ENCODE measurements around the gene ANKFN1. TPM values are rescaled to one million over a fixed set of nuclear protein-coding genes. Genes with fewer than 3 reads are reported as not detected.

ANKFN1 gene
- polyA plus RNA-seq, 3 donors, result 0.03 to 0.45 (median 0.28) TPM

- 79 to 84% (median 82%) methylated on average over 7 of the region's 7 CpGs for WGBS, 3 donors
- H3K27ac ChIP-seq (ENCODE audit: low read depth, low read length), result no peak overlapping the region
Measured at GRCh38 chr17:56141046-56141839, 12.0 kb upstream of the ANKFN1 start.

- 43 to 68% (median 48%) methylated on average over 1 of the region's 1 CpG for WGBS, 3 donors
- H3K27ac ChIP-seq (ENCODE audit: low read depth, low read length), result no peak overlapping the region
Measured at GRCh38 chr17:56142325-56142724, 10.9 kb upstream of the ANKFN1 start.

GRCh38 chr17:56142781-56143180, 10.5 kb upstream of the ANKFN1 start:
- 89 to 94% (median 90%) methylated on average over 4 of the region's 4 CpGs for WGBS, 3 donors

GRCh38 chr17:56144223-56144622, 9.1 kb upstream of the ANKFN1 start:
- WGBS, 3 donors, result 53 to 92% (median 91%) methylated on average over 3 of the region's 3 CpGs

More at GRCh38 chr17:56142781-56143180, 10.5 kb upstream of the ANKFN1 start:
- no peak overlapping the region for H3K27ac ChIP-seq (ENCODE audit: low read depth, low read length)

GRCh38 chr17:56146534-56146933, 6.7 kb upstream of the ANKFN1 start:
- no peak overlapping the region for H3K27ac ChIP-seq (ENCODE audit: low read depth, low read length)
- 64 to 79% (median 70%) methylated on average over 1 of the region's 1 CpG for WGBS, 3 donors

More at GRCh38 chr17:56144223-56144622, 9.1 kb upstream of the ANKFN1 start:
- no peak overlapping the region for H3K27ac ChIP-seq (ENCODE audit: low read depth, low read length)

GRCh38 chr17:56148333-56148732, 4.9 kb upstream of the ANKFN1 start:
- 57 to 79% (median 64%) methylated on average over 2 of the region's 2 CpGs for WGBS, 3 donors
- no peak overlapping the region for H3K27ac ChIP-seq (ENCODE audit: low read depth, low read length)

- no peak overlapping the region for H3K27ac ChIP-seq (ENCODE audit: low read depth, low read length)
- 50 to 72% (median 59%) methylated on average over 3 of the region's 3 CpGs for WGBS, 3 donors
Measured at GRCh38 chr17:56149266-56150036, 3.8 kb upstream of the ANKFN1 start.

GRCh38 chr17:56150649-56151048, 2.6 kb upstream of the ANKFN1 start:
- 69 to 92% (median 90%) methylated on average over 4 of the region's 4 CpGs for WGBS, 3 donors
- no peak overlapping the region for H3K27ac ChIP-seq (ENCODE audit: low read depth, low read length)

- no peak overlapping the region for H3K27ac ChIP-seq (ENCODE audit: low read depth, low read length)
- WGBS, 3 donors, result 85 to 92% (median 89%) methylated on average over 4 of the region's 4 CpGs
Measured at GRCh38 chr17:56157845-56158244, 4.6 kb downstream of the ANKFN1 start.

GRCh38 chr17:56158344-56158743, 5.1 kb downstream of the ANKFN1 start:
- WGBS, 3 donors, result 89 to 97% (median 90%) methylated on average over 1 of the region's 1 CpG
- no peak overlapping the region for H3K27ac ChIP-seq (ENCODE audit: low read depth, low read length)

GRCh38 chr17:56158915-56159825, 5.9 kb downstream of the ANKFN1 start:
- WGBS, 3 donors, result 28 to 74% (median 66%) methylated on average over 4 of the region's 4 CpGs
- H3K27ac ChIP-seq (ENCODE audit: low read depth, low read length), result no peak overlapping the region

- H3K27ac ChIP-seq (ENCODE audit: low read depth, low read length), result no peak overlapping the region
- WGBS, 3 donors, result 25 to 80% (median 56%) methylated on average over 1 of the region's 1 CpG
Measured at GRCh38 chr17:56159826-56160380, 6.6 kb downstream of the ANKFN1 start.

GRCh38 chr17:56160422-56160821, 7.1 kb downstream of the ANKFN1 start:
- WGBS, 3 donors, result 46 to 76% (median 66%) methylated on average over 3 of the region's 3 CpGs
- H3K27ac ChIP-seq (ENCODE audit: low read depth, low read length), result no peak overlapping the region

GRCh38 chr17:56165072-56165641, 11.9 kb downstream of the ANKFN1 start:
- 79 to 86% (median 85%) methylated on average over 8 of the region's 8 CpGs for WGBS, 3 donors
- no peak overlapping the region for H3K27ac ChIP-seq (ENCODE audit: low read depth, low read length)

- 76 to 82% (median 79%) methylated on average over 2 of the region's 2 CpGs for WGBS, 3 donors
- no peak overlapping the region for H3K27ac ChIP-seq (ENCODE audit: low read depth, low read length)
Measured at GRCh38 chr17:56167491-56167890, 14.2 kb downstream of the ANKFN1 start.

GRCh38 chr17:56169621-56170020, 16.3 kb downstream of the ANKFN1 start:
- no peak overlapping the region for H3K27ac ChIP-seq (ENCODE audit: low read depth, low read length)
- WGBS, 3 donors, result 81 to 93% (median 90%) methylated on average over 3 of the region's 3 CpGs

GRCh38 chr17:56171186-56171959, 18.1 kb downstream of the ANKFN1 start:
- WGBS, 3 donors, result 58 to 84% (median 70%) methylated on average over 4 of the region's 4 CpGs
- H3K27ac ChIP-seq (ENCODE audit: low read depth, low read length), result no peak overlapping the region

Data from adipose tissue (tissue), 3 donors.